Stimulated activated CD4-positive, alpha-beta T cell treated with anti-CD3 and anti-CD28 coated beads, Interleukin-15, amount 100 ng/mL, for 1 hour (primary cell): ENCODE measurements around the gene BICD2.

Source experiments
- DNase-seq, 2 donors: peaks; one replicate each; pipeline ENCODE4 v3.0.0-alpha.2; 2020; ENCODE audit warnings: low read depth in 1 of 2, low spot score in 1 of 2

Gene BICD2

DNA sequence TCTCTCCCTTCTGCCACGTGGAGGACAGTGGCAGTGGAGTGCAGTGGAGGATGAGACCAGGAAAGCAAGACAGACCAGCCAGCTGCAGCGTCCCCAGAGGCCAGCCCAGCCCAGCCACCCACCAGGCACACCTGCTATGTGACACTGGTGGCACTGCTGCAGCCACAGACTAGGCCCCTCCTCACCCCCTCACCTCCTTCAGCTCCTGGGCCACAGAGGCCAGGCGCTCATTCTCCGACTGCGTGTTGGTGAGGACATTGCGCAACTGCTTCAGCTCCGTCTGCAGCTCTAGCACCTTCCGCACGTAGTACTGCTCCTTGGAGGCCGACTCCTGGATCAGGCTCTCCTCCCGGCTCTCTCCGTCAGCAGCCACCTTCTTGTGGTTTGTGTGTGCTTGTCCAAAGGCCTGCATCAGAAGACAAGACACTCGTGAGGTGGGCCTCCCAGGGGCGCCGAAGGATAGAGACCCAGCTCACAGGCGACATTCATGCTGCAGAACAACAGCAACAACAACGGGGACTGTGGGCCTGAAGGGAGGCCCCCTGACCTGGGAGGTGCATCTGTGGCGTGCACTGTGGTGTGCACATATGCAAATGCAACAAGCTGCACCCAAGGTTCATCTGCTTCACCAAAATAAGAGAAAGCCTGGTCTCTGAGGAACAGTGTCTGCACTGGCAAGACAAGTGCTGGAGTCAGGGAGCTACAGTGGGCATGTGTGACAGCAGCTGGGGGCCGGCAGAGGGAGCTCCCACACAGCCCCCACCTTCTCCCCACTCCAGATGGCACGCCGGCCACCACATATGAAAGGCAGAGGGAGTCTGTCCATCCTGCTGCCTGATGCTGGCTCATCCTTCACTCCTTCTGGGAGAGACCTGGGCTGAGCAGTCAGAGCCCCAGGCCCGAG, 35.5 kb downstream of the BICD2 start:
- DNase-seq: no peak

DNA sequence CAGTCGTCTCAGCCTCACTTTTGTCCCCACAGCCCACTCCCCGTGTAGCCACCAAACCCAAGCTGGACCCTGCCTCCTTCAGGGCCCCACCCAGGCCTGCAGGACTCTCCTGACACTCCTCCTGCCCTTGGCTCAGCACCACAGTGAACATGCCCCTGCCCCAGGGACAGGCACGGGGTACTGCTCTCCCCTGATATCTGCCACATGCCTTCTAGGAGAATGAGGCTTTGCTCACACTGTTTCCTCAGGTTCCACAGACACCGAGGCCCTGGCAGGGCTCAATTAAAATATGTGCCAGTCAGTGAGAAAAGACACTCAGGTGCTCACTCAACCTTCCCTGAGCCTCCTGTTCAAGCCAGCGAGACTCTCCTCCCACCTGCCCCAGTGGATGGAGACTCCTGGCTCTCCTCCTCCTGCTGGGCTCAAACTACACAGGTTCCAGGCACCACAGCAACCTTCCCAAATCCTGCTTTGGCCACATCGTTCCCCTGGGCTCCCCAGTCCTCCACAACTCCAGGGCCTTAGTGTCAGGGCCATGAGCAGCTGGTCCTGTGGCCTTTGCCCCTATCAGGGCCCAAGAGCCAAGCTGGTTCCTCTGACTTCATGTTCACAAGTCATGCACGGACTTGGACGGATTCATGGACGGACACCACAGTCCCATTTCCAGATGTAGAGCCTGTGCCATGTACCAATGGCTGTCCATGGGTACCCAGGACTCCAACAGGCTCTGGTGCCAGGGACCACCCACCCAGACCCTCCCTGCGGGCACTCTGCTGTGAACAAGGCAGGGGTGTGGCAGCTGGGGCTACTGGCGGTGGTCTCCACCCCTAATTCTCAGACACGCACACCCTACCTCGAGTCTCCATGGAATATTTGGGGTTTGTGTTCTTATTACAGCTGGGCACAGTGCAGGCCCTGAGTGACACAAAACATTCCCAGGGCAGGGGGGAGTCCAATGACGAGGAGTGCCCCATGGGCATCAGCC, 36.6 kb downstream of the BICD2 start:
- DNase-seq: no peak

DNA sequence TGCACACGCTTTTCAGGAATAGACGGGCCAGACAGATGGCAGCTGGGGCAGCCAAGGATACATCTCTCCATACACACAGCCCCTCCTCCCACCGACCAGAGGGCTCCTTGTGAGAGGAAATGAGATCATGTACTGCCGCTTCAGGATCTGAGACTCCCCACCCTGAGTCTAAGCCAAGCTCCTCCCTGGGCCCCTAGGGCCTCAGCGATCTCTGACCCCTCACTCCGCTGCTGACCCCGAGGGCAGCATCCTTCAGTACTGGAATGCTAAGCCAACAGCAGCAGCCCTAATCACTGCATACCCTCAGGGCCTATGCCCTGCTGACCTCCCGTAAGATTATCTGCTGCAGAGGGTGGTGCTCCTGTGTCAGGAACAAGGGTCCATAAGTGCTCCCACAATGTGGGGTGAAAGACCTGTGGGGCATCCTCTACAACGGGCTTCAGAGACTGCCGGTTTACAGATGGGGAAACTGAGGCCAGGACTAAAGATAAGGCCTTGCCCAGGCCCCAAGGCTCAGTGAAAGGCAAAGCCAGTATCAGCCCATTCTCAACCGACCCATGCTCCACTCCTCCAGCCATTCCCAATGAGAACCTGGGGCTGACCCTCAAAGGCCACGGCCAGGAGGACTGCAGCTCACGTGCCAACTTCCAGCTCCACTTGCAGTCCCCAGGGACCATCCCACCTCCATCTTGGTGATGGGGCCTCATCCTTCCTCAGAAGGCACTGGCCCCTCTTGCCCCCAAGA, 37.5 kb downstream of the BICD2 start:
- no peak for DNase-seq

DNA sequence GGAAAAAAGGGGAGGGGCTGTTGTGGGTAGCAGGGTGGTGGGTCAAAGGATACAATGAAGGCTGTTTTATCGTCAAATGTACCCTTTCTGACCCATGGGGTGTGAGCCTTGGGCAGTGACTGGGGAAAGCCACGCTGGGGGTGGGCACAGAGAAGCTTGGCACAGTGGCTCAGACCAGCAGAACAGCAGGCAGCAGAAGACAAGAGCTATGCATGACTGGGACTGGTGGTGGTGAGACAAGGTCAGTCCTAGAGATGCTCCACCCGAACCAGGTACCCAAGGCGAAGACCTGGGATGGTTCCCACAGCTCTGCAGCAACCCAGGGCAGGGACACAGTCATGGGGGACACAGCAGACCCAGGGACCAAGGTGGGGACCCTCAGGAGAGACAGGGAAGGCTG, 38.3 kb downstream of the BICD2 start:
- no peak for DNase-seq

DNA sequence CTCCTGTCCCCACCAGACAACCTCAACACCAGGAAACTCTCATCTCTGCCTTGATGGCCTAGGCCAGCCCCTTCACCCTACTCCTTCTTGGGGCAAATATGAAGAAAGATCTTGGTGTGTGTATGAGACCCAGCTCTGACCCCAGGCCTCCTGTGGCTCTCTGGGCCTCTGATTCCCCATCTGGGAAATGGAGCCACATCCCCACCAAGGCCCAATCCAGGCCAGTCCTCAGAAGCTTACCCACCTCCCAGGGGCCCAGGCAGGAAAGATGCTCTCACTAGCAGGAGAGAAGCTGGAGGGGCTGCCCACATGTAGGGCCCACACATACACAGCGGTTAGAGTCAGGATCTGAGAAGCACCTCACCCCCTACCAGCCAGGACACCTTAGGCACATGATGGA, 38.9 kb downstream of the BICD2 start:
- no peak for DNase-seq

DNA sequence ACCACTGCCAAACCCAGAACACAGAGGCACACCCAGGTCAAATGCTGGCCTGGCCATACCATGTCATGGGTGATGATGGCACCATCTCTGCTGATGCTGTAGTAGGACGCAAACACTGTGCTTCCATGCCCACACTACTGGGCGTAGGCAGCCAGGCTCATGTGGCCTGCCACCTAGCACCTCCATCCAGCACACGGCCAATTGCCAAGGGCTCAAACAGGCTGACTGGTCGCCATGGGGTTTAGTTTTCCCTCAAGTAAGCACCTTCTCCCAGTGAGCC, 39.4 kb downstream of the BICD2 start:
- no peak for DNase-seq

DNA sequence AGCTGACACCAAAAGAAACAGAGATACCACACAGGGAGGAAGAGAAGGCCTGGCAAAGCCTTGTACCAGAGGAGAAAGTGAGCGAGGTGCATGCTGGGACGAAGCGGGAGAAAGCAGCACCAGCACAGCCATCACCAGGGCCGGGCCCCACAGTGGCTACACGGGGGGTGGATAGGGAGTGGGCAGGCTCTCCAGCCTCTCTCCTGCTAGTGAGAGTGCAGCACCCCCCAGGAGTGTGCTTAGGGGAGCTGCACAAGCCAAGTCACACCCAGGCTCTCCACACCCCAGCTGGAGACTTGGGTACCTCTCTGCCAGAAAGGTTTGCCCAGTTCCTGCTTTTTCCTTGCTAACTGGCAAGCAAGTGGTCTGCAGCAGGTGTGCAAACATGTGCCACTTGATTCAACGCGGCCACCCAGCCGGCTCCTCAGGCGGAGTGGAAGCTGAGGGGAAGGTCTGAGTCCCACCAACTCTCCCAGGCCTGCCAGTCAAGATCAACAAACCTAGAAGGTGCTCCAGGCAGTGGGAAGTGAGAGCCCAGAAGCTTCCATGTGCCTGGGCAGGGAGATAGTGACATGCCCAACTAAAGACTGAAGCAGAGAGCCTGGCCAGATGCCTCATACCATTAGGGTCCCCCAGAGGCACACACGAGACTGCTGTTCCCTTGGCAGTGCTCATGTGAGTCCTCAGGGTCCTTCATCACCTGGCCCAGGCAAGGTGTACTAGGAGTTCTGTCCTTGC, 39.9 kb downstream of the BICD2 start:
- no peak for DNase-seq

DNA sequence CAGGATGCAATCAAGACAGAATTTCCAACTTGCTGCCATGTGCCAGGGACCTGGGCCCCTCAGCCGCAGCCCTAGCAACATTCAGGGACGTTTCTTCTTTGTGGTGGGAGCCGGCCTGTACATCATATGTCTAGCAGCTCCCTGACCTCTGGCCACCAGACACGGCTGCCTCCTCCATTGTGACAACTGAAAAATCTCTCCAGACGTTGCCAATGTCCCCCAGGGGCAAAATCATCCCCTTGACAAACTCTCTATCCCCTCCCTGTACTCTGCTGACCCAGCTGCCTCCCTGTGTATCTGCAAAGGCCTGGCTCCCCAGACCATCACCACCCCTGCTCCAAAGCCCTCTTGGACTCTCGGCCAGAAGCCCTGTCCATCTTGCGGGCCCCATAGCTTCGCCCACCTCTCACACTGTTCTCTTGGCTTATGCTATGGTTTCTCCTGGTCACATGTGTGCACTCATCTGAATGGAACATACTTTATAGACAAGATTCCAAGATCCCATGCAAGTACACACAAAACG, 40.8 kb downstream of the BICD2 start:
- no peak for DNase-seq

DNA sequence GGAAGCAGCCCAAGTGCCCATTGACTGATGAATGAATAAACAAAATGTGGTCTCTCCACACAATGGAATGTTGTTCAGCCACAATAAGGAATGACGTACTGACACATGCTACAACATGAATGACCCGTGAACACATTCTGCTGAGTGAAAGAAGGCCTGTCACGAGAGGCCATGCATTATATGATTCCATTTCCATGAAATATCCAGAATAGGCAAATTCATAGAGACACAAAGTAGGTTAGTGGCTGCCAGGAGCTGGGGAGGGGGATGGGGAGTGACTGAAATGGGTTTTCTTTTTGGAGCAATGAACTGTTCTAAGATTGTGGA, 41.4 kb downstream of the BICD2 start:
- no peak for DNase-seq

DNA sequence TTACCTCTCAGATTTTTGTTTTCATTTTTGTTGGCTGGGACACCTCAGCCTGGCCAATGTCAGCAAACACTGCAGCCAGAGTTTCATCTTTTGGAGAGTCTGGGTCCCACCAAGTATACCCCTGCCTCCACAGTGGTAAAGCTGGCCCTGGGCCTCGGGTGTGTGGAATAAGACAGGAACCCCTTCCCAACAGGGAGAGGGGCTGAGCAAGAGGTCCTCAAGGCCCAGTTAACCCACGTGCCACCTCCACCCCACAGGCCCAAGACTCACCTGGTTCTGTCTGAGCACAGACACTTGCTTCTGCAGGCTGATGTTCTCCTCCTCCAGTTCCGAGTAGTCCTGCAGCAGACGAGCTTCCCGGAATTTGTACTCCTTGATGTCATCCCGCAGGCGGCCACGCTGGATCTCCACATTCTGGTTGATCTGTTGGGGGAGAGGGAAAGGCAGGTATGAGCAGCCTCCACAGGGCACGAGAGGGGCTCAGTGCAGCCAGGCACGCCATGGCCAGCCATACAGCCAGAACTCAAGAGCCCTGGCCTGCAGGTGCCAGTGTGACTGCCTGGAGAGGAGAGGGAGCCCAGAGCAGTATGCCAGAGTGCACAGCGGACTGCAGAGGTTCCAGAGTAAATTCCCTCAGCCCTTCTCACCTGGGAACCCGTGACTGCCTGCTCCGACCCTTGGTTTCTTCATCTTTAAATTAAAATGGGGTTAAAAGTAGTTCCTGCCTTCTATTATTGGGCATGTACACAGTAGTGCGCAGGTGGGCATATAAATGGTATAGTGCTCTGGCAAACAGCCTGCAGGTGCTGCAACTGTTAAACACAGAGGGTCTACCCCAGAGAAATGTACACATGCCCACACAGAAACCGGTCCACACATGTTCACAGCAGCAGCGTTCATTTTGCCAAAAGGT, 42.0 kb downstream of the BICD2 start:
- no peak for DNase-seq

DNA sequence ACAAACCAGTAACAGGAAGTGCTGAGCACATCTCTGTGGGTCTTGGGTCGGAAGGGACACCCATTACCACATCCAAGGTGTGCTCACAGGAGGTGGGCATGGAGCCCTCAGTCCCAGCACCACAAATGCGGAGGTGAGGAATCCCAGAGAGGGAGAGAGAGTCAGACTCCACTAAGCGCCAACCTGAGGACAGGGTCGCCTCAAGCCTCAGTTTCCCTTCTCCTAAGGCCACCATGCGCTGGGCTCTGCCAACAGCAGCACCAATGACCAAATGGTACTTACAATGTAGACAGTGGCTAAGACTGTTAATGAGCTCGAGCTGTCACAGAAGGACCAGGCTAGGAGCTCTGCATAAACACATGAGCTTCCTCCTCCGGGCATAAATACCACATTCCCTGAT, 43.1 kb downstream of the BICD2 start:
- DNase-seq: no peak

DNA sequence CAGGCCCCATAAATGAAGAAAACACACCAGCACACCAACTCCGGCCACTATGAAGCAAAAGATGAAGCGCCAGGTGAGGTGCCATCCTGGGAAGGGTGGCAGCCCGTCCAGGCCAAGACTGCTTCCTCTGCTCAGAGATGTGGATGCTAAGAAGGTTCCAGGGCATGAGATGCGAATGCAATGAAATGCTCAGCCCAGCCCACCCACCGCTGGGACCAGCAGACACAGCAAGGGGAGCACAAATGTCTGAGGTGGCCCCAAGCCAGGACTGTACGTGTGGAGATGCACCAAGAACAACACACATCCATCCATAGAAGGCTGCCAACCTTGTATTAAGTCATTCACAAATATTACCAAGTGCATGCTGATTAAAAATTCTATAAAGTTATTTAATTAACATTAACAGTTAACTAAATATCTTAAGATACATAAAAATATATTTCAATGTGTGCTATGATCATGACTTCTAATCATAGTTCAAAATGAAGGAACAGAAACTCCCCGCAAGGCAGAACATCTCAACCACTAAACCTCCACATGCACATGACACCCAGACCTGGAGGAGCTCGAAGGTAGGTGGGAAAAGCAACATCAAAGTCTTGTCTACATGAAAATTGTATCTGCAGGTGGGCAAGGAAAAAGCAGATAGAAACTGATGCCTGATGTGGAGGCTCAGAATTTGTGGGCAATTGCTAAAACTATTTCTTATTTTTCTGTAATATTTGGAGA, 43.7 kb downstream of the BICD2 start:
- no peak for DNase-seq

DNA sequence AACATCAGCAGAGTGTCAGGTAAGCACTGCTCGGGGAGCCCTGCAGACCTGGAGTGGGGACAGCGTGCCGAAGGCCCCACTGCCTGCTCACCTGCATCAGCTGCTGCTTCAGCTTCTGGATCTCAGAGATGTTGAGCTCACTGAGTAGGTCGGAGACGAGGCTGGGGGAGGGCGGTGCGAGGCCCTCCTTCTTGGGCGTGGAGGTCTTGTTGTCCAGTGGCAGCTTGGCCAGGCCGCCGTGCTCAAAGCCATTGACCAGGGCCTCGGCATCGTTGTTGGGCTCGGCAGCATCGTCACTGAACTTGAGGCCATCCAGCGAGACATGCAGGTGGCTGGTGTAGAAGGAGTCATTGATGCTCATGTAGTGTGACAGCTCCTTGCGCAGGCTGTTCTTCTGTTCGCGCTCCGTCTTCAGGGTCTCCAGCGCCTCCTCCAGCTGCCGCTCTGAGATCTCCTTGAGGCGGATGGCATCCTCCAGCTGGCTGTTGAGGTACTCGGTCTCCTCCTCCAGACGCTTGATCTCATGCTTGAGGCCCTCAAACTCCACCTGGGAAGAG, 44.3 kb downstream of the BICD2 start:
- DNase-seq: no peak

DNA sequence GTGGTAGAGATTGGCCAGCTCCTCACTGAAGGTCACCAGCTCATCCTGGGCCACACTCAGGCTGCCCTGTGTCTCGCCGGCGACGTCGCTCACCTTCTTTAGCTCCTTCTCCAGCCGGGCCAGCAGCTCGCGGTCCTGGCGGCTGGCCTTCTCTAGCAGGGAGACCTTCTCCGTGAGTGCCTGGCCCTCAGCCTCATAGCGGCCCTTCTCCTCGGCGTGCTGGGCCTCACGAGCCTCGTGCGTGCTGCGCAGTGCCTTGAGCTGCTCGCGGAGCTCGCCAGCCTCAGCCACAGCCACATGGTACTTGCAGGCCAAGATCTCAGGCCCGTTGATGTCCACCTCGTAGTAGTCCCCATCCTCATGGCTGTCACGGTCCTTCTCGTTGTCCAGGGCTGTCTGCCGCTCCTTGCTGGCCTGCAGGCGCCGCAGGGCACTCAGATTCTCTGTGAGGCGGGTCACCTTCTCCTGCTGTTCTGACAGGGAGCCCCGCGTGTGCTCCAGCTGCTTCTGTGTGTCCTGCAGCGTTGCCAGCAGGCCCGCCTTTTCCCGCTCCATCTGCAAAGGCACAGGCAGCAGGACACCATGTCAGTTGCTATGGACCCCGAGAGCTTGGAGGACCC, 45.5 kb downstream of the BICD2 start:
- DNase-seq: no peak

DNA sequence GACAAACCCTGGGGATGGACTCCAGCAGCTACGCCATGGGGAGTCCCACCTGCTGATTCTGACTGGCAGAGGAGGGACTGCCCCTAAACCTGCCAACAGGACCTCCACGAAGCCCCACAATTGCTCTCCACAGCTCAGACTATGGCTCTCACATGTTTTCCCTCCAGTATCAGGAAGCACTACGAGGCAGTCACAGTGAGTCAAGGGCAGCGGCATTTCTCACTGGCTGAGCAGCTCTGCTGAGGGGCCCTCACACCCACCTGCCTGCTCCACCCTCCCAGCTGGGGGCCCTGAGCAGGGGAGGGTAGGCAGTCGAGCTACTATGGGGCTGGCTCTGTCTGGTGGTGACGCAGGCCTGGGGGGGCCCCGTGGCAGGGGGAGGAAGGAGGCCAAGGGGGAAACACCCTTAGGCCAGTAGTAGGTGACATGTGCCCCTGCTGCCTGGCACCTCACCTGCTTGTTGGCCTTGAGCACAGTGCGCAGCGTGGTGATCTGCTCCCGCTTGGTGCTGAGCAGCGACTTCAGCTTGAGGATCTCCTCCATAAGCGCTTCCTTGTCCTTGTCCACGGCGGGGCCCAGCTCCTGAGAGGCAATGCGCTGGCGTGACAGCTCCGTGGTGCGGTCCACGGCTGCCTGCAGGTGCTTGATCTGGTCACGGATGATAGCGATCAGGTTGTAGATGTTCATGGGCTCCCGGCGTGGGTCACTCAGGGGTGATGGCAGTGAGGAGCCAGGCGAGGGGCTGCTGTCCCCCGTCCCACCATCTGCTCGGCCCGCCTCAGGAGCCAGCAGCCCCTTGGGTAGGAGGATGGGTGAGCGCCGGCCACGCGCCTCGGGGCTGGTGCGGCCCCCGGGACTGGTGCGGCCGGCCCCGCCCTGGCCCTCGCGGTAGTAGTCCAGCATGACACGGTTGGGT, 46.3 kb downstream of the BICD2 start:
- DNase-seq: no peak

DNA sequence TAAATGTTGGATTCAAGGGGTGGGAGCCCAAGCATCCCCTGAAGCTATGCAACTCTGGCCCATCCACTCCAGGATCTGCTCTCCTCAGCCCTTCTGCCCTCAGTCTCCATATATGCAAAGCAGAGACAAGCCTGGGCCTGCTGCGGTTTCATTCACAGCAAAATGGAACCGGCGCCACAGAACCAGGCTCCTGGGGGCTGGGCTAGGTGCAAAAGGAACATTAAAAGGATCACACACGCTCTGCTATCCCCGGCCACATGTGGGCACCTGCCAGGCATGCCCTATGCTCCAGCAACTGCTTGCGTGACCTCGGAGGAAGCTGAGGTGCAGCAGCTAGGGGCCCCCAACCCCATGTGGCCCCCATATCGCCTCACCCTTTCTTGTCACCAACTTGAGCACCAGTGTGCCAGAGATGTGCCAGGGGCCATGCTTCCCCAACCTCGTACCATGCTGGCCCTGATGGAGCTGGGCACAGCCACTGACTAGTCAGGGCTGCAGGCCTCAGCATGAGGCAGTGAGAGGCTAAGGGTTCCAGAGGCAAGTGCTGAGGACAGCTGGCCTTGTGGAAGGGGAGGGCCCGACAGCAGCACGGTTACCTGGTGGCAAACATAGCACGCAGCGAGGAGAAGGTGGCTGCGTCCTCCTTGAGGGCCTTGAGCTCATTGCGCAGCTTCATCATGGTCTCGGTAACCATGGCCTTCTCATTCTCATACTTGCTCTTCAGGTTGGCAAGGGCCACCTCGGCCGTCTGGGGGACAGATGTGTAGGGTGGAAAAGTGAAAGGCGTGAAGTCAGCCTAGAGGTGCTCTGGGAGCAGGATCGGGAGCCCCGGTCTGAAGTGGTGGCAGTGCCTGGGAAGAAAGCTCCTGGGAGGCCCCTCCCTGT, 47.2 kb downstream of the BICD2 start:
- no peak for DNase-seq
